Left ventricle myocardium superior (tissue), 1 donor: ENCODE data around the gene CANX. TPM values are rescaled to one million over a fixed set of nuclear protein-coding genes. Genes with fewer than 3 reads are reported as not detected.
A peak's percentile ranks its signal among the peaks of the same experiment; 100 is the strongest.
"Not testable (repeated sequence)": the region's sequence is repeated elsewhere in the genome, so short reads cannot be mapped to it uniquely, and the experiment has no call there.

Source experiments
- ATAC-seq: fragments of 200-7000 bp; cut with Tn5 transposase; one replicate; pipeline ENCODE4 v1.9.1; 2020; ENCODE audit warnings: mild to moderate bottlenecking, moderate library complexity
- DNase-seq: peaks from one replicate; pipeline ENCODE4 v3.0.0-alpha.2; 2020
- intact Hi-C: fragments of 100-400 bp; cut with micrococcal nuclease; formaldehyde crosslinking; loops from one replicate; pipeline ENCODE4 v1.11.0; 2022
- long read RNA-seq: library from polyadenylated mRNA; unstranded; transcript quantifications from one replicate; pipeline ENCODE4 v2.0.0, GENCODE V29; 2021
- total RNA-seq: library from RNA; stranded (reverse); fragmentation: NEBNext Ultra II Directional; extraction: Animal tissue kit (Norgen Biotek cat#: 25700); gene quantifications from one replicate; pipeline ENCODE4 v1.2.1, GENCODE V29; 2021
- donor health status: DM: no; HTN: yes; CAD: no; lungs with severe emphysema.

CANX gene
- total RNA-seq: 465 TPM
- long read RNA-seq, full-length matches to known transcripts: 576 of 718 reads
- long read RNA-seq, partial matches to known transcripts: 97 of 718 reads
- long read RNA-seq, other reads (novel, unspliced or antisense): 45 of 718 reads

DNA sequence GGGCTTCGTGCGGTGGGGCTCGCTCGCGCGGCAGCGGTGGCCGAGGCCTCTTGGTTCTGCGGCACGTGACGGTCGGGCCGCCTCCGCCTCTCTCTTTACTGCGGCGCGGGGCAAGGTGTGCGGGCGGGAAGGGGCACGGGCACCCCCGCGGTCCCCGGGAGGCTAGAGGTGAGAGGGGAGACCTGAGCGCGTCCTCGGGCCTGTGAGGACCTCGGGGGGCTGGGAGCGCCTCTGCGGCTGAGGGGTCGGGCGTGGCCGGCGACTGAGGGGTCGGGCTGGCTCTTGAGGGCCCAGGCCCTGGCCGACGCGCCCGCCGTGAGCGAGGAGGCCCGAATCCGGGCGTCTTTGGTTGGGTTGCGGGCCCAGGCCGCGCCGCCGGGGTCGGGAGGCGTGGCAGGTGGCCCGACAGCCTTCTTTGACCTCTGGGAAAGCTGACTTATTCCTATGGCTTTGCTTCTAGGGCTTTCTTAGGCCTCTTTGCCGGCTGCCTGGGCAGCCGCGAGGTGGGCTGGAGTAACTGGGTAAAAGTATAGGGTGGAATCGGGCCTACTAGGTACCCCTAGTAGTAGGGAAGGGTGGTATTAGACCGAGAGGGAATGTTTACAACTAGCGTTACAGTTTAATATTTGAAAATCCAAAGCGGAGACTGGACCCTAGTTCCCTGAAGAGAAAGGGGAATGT, at the start of gene CANX:
TSS of gene CANX (plus strand) at position 33 of the 681 bp plus-strand sequence. CDS start 6,715 bp downstream, outside the sequence.
- intact Hi-C loops: loop anchor here (2.0 kb wide), 1 partner anchor 34 kb away; the partner anchor contains the start of gene MAML1
- ATAC-seq: peak; percentile 15

GRCh38 chr5:179649166-179649703, 49.5 kb upstream of the CANX start:
- ATAC-seq, DNase-seq, intact Hi-C loops: not testable (repeated sequence)

More for the DNA sequence above, at the start of gene CANX:
- DNase-seq: no peak

DNA sequence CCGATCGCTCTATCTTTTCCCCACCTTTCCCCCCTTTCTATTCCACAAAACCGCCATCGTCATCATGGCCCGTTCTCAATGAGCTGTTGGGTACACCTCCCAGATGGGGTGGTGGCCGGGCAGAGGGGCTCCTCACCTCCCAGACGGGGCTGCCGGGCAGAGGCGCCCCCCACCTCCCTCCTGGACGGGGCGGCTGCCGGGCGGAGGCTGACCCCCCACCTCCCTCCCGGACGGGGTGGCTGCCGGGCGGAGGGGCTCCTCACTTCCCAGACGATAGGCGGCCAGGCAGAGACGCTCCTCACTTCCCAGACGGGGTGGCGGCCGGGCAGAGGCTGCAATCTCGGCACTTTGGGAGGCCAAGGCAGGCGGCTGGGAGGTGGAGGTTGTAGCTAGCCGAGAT, 48.5 kb upstream of the CANX start:
- intact Hi-C loops, DNase-seq, ATAC-seq: not testable (repeated sequence)

DNA sequence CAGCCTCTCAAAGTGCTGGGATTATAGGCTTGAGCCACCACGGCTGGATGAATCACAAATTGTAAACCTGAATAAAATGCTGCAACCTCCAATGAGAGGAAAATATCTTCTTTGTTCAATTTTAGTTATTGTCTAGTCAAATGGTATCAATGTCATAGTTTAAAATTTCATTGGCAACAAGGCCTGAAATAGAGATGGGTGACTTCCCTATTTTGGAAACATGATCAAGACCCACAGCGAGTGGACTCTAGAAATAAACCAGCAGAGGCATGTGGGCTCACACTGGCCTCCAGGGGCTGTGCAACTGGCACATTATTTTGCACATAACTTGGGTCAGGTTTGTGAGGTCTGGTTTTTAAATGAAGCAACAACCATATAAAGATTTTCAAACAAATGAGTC, 45.6 kb upstream of the CANX start:
- ATAC-seq, DNase-seq, intact Hi-C loops: not testable (repeated sequence)

GRCh38 chr5:179657302-179658178, 41.2 kb upstream of the CANX start:
- intact Hi-C loops: not testable (repeated sequence)
- peak; percentile 43 for DNase-seq
- ATAC-seq: peak; percentile 98

GRCh38 chr5:179658179-179658856, 40.4 kb upstream of the CANX start:
- intact Hi-C loops, DNase-seq, ATAC-seq: not testable (repeated sequence)

- ATAC-seq, intact Hi-C loops, DNase-seq: not testable (repeated sequence)
These were observed 37.1 kb upstream of the CANX start for GRCh38 chr5:179661647-179662046.

GRCh38 chr5:179668391-179668790, 30.4 kb upstream of the CANX start:
- no peak for DNase-seq
- ATAC-seq: peak; percentile 52
- intact Hi-C loops: no loop called here

GRCh38 chr5:179678223-179679013, 20.3 kb upstream of the CANX start:
- ATAC-seq (peak; percentile 98), DNase-seq (peak; percentile 99)

DNA sequence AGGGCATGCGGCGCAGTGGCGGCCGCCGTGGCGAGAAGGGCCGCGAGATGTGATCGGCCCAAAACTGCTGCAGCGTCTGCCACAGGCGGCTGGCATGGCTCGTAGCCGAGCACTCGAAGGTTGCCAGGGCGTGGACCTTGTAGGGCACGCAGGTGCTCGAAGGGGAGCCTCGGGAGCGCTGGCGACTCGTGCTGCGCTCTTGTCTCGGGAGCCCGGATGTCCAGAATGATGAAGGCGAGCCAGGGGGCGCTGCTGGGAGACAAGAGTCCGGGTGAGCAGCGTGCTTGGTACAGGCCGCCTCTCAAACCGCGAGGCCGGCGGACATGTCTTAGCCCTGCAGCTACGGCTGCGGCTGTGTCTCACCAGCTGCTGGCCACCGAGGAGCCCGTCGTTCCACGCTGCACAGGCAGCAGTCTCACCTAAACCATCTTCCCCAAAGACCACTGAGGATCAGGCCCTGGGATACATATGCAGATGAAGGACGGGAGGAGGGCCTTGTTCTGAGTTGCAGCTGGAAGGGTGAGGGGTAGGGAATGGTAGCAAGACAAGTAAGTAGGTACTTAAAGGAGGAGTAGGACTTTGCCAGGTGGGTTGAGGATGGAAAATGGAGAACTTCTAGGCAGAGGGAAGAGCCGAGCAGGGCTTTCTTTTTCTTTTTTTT, 19.6 kb upstream of the CANX start:
- ATAC-seq (peak; percentile 65), DNase-seq (peak; percentile 86)
- intact Hi-C loops: no loop called here

More at GRCh38 chr5:179678223-179679013, 20.3 kb upstream of the CANX start:
- intact Hi-C loops: no loop called here

- DNase-seq: no peak
- intact Hi-C loops: no loop called here
- ATAC-seq: no peak
These were observed 18.6 kb upstream of the CANX start for GRCh38 chr5:179680014-179680779.

DNA sequence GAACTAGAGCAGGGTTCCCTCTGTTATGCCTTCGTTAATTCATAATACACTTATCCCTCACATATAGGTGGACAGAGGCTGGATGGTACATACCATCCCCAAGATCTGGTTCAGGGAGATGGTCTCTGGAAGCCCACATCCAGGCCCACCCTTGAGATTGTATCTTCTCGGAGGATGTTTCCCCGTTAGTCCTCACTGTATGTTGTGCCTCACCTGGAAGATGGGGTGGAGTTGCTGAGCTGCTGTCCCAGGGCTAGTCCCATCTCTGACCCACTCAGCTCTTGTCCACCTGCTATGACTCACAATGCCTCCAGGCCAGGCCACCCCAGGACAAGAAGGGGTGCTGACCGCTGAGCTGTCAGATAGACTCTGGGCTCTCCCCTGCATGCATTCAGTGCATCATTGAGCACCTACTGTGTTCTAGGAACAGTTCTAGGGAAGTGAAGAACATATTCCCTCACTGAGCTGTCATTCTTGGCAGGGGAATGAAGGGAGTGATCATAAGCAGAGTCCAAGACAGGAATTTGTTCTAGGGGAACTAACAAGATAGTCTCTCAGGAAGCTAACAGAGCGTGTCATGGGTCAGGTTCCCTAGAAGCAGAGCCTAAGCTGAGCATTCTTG, 17.9 kb upstream of the CANX start, which contains the start of gene CBY3:
TSS of gene CBY3 (minus strand) at position 255 of the 622 bp plus-strand sequence. CDS start at position 139, 116 bp downstream.
- no peak for ATAC-seq
- DNase-seq: no peak
- intact Hi-C loops: no loop called here

DNA sequence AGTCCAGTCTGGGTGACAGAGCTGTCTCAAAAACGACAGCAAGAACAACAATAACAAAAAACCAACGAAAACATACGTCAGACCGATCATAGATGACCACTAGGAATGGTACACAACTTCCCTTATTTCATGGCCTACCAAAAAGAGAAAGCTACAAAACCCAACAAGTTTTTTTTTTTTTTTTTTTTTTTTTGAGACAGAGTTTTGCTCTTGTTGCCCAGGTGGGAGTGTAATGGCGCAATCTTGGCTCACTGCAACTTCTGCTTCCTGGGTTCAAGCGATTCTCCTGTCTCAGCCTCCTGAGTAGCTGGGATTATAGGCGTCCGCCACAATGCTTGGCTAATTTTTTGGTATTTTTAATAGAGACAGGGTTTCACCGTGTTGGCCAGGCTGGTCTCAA, 9.6 kb upstream of the CANX start:
- DNase-seq, intact Hi-C loops, ATAC-seq: not testable (repeated sequence)

DNA sequence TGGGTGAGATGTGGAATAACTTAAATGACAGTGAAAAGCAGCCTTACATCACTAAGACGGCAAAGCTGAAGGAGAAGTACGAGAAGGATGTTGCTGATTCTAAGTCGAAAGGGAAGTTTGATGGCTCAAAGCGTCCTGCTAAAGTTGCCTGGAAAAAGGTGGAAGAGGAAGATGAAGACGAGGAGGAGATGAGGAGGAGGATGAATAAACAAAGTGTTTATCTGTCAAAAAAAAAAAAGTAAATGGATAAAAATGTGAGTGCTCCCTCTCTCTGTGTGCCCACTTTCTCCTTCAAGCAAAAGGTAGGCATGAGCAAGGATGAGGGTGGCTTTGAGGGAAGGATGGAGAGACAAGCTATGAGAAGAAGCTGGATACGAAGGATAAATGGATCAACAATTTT, 4.2 kb upstream of the CANX start:
- DNase-seq (no peak), ATAC-seq (no peak)
- intact Hi-C loops: no loop called here

- ATAC-seq (no peak), DNase-seq (no peak)
- intact Hi-C loops: no loop called here
These were observed 2.2 kb upstream of the CANX start for GRCh38 chr5:179696603-179697002.

GRCh38 chr5:179697108-179697507, 1.7 kb upstream of the CANX start:
- ATAC-seq (no peak), DNase-seq (no peak)
- intact Hi-C loops: no loop called here
